ENCODE results near the gene CA5A.
"Not testable (repeated sequence)": the region's sequence is repeated elsewhere in the genome, so short reads cannot be mapped to it uniquely, and the experiment has no call there.

Gene CA5A

GRCh38 chr16:87922250-87922871 is 14.0 kb downstream of the CA5A start:
- DNase-seq (ENCODE audit: low spot score) = no peak

- DNase-seq (ENCODE audit: low spot score) = no peak
These were observed 15.0 kb downstream of the CA5A start for GRCh38 chr16:87921236-87921773.

- no peak for DNase-seq (ENCODE audit: low spot score)
These were observed 16.7 kb downstream of the CA5A start for GRCh38 chr16:87919681-87919994.

GRCh38 chr16:87918866-87919680 is 17.3 kb downstream of the CA5A start:
- no peak for DNase-seq (ENCODE audit: low spot score)

- no peak for DNase-seq (ENCODE audit: low spot score)
These were observed 18.0 kb downstream of the CA5A start for GRCh38 chr16:87918338-87918737.

- DNase-seq (ENCODE audit: low spot score) = no peak
These were observed 18.8 kb downstream of the CA5A start for GRCh38 chr16:87917503-87917902.

GRCh38 chr16:87914812-87915211 is 21.5 kb downstream of the CA5A start:
- no peak for DNase-seq (ENCODE audit: low spot score)

GRCh38 chr16:87914021-87914725 is 22.2 kb downstream of the CA5A start:
- not testable (repeated sequence) for DNase-seq (ENCODE audit: low spot score)

GRCh38 chr16:87912691-87913090 is 23.6 kb downstream of the CA5A start:
- not testable (repeated sequence) for DNase-seq (ENCODE audit: low spot score)

- not testable (repeated sequence) for DNase-seq (ENCODE audit: low spot score)
These were observed 25.1 kb downstream of the CA5A start for GRCh38 chr16:87911106-87911763.

- DNase-seq (ENCODE audit: low spot score) = not testable (repeated sequence)
These were observed 27.0 kb downstream of the CA5A start for GRCh38 chr16:87909203-87909935.

GRCh38 chr16:87908101-87908500 is 28.2 kb downstream of the CA5A start:
- not testable (repeated sequence) for DNase-seq (ENCODE audit: low spot score)

GRCh38 chr16:87905521-87905920 is 30.8 kb downstream of the CA5A start:
- DNase-seq (ENCODE audit: low spot score) = not testable (repeated sequence)

- not testable (repeated sequence) for DNase-seq (ENCODE audit: low spot score)
These were observed 31.4 kb downstream of the CA5A start for GRCh38 chr16:87904963-87905362.

- not testable (repeated sequence) for DNase-seq (ENCODE audit: low spot score)
These were observed 35.8 kb downstream of the CA5A start for GRCh38 chr16:87900489-87900888.

GRCh38 chr16:87897521-87898505 is 38.5 kb downstream of the CA5A start:
- no peak for DNase-seq (ENCODE audit: low spot score)

- not testable (repeated sequence) for DNase-seq (ENCODE audit: low spot score)
These were observed 39.3 kb downstream of the CA5A start for GRCh38 chr16:87896924-87897520.

GRCh38 chr16:87896176-87896890 is 40.0 kb downstream of the CA5A start:
- DNase-seq (ENCODE audit: low spot score) = not testable (repeated sequence)

GRCh38 chr16:87895641-87896141 is 40.6 kb downstream of the CA5A start:
- DNase-seq (ENCODE audit: low spot score) = no peak

Data from putamen (tissue), 1 donor.